ENCODE data around the gene CLMN.

Gene CLMN

GRCh38 chr14:95304342-95304741 is 15.4 kb downstream of the CLMN start:
- no peak for DNase-seq (ENCODE audit: low spot score)

GRCh38 chr14:95303552-95303951 is 16.2 kb downstream of the CLMN start:
- no peak for DNase-seq (ENCODE audit: low spot score)

DNA sequence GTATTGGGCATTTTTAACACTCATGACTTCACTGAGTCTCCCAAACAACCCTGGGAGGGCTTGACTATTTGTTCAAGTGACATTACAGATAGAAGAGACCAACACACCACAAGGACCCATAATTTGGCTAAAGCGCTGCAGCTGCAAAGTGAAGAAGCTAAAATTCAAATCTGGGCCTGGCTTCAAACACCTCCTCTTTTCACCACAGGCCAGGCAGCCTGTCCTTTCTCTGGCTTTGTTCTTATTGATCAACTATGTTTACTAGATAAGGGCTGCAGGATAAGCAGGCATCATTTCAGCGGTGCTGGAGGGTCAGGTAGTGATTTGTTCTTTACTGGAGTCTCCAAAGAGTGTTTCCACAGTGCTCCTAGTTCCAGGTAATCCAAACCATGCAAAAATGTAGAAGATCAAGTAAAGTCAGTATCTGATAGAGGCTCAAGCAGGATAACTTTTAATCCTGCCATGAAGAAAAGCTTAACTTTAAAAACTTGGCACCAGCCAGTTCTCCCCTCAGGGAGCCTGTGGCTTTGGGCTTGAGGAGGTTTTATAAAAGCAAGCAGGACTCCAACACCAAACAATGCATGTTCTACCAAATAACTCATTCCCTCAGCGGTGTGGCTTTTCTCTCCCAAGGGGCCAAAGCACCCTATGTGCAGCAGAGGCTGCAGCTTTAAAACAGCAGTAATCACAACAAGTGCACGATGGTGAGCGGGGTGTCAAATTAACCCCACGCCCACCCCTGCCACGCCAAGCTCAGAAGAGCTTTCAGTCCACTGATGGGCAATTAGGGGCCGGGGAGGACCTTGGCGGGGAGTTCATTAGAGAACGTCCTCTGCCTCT is 16.8 kb downstream of the CLMN start:
- DNase-seq (ENCODE audit: low spot score) = no peak

DNA sequence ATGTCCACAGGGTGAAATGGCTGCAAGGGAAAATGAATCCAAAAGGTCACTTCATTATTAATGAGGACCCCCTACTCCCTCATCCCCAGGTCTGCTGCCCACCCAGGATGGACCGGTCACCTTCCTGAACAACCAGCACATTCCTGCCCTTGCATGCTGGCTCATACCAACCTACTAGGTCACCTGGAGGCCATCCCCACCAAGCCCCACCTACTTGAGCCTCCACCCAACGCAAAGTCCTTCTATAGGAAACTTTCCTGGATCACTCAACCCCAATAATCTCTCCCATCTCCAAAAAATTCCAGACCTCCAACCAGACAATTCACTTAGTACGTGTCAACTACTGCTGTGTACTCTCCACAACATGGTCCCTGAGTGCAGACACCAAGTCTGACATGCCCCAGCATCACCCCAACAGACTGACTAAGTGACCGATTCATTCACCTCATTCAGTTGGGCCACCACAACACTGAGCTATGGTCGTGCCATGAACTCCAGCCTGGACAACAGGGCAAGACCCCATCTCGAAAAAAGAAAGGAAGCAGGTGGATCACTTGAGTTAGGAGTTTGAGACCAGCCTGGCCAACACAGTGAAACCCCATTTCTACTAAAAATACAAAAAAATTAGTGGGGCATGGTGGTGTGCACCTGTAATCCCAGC is 18.1 kb downstream of the CLMN start:
- DNase-seq (ENCODE audit: low spot score) = no peak

GRCh38 chr14:95300697-95301526 is 18.8 kb downstream of the CLMN start:
- no peak for DNase-seq (ENCODE audit: low spot score)

DNA sequence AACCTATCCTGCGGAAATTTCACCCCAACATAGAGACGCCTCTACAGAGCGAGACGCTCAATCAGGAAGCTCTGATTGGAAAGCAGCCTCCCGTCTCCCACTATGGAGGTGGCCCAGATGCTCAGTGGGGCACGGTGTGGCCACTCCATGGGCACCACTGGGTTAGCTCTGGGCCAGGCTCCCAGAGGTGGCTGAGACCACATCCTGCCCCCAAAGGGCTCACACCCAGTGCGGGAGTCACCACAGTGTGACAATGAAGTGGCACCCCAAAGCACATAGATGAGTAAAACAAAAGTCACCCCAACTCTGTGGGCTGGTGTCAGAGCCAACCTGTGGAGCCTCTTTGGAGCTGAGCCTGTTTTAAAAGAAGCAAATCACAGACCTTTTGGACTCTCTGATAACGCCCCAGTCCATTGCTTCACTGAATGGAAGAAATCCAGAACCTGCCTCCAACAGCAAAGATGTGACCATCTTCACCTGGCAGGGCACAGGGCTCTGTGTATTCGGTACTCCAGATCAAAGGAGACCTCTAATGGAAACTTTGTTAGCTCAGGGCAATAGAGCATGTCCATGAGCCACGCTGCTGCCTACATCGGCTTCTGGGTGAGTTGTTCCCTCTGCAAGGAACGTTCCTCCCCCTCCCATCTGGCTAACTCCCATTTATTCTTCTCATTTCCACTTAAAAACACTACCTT is 19.6 kb downstream of the CLMN start:
- no peak for DNase-seq (ENCODE audit: low spot score)

- DNase-seq (ENCODE audit: low spot score) = no peak
These were observed 20.4 kb downstream of the CLMN start for GRCh38 chr14:95299271-95299670.

DNA sequence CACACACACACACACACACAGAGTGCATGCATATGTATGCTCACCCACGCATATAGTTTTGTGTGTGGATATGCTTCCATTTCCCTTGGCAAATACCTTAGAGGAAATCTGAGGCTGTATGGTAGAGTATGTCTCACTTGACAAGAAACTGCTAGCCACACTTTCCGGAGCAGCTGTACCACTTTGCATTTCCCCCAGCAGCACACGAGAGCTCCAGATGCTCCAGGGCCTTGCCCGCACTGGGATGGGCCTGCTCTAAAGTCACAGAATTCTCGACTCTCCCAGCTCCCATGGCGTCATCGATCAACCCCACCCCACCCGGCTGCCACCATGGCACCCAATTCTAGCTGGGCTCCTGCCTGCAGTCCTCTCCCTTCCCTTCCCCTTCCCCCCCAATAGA is 21.9 kb downstream of the CLMN start:
- DNase-seq (ENCODE audit: low spot score) = no peak

DNA sequence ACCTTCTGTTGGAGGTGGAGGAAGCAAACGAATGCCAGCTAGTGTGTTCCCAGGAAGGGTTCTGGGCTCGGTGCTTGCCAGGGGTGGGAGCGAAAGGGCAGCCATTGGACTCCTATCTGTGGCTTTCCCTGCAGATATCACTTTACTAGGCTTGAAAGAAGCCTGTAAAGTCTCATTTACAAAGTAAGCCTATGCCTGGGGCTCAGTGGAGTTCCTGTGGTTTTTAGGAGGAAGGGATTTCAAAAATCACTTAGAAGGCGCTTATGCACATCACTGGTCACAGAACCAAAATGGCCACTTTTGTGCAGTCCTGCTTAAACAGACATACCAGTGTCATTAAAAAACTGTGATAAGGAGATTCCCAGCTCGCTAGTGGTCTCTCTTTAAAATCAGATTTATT is 22.7 kb downstream of the CLMN start:
- no peak for DNase-seq (ENCODE audit: low spot score)

DNA sequence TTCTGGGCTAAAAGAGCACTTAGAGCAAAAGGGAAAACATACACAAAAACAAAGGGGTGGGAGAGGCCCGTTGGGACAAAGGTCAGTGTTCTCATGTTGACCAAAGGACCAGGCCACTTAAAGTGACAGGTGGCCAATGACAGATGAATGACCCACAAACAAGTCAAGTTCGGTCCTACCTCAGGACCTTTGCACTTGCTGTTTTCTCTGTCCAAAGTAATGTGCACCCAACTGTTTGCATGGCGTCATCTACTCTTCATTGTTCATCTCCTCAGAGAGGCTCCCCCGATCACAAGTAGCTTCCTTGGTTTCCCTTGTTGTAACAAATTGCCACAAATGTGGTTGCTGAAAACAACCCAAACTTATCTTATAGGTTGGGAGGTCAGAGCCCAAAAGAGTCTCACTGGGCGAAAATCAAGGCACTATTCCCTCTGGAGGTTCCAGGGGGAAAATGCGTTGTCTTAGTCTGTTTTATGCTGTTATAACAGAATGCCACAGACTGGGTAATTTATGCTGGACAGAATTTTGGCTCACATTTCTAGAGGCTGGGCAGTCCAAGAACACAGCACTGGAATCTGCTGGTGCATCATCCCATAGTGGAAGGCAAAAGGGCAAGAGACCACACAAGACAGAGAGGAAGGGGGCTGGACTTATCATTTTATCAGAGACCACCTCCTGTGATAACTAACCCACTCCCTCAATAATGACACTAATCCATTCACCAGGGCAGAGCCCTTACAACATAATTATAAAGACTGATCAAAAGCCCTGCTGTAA is 23.9 kb downstream of the CLMN start:
- DNase-seq (ENCODE audit: low spot score) = no peak

DNA sequence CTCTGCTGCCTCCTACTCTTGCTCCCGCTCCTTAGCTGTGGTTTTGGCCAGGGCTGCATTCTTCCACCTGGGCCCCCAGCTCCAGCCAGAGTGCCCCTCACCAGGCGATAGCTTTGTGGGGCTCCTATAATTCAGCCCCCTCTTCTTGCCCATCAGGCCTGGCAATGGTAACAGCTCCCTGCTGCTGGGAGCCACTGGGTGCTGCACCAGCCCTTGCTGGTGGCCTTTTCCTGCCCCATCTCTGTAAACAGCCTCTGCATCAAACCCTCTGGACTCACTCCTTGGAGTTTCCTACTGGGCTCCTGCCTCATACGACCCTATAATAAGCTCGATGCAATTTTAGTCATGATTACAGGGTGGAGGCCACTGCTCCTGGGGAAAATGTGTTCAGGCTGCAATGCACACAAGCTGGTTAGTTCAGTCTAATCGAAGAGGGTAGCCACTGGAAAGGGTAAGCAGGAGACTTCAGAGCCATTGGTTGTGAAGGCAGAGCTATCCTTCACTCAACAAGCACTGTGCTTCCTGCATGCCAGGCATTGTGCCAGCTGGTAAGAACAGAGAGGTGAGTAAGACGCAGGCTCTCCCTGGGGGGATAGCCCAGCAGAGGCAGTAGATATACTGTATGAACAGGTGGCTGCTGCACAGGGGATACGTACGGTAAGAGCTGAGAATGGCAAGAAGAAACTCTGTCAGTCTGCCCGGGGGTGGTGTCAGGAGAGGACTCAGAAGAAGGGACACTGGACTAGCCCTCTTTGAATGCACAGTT is 24.7 kb downstream of the CLMN start:
- DNase-seq (ENCODE audit: low spot score) = no peak

DNA sequence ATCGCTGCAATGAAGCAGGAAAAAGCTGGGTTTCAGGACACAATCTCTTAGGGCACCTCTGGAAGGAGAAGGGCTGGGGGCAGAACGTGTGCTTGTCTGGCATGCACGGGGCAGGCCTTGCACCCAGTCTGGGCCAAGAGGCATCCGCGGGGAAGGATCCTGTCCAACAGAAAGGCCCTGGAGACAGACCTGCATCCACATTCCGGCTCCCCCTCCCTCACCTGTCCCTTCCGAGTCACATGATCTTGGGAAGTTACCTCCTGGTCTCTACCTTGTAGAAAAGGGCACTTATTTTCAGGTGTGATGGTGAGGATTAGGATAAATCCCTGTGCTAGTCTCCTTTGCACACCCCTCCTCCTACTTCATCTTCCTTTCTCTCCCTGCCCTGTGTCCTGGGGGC is 25.4 kb downstream of the CLMN start:
- no peak for DNase-seq (ENCODE audit: low spot score)

- no peak for DNase-seq (ENCODE audit: low spot score)
These were observed 26.3 kb downstream of the CLMN start for GRCh38 chr14:95293449-95293848.

GRCh38 chr14:95292660-95293425 is 26.9 kb downstream of the CLMN start:
- DNase-seq (ENCODE audit: low spot score) = no peak

DNA sequence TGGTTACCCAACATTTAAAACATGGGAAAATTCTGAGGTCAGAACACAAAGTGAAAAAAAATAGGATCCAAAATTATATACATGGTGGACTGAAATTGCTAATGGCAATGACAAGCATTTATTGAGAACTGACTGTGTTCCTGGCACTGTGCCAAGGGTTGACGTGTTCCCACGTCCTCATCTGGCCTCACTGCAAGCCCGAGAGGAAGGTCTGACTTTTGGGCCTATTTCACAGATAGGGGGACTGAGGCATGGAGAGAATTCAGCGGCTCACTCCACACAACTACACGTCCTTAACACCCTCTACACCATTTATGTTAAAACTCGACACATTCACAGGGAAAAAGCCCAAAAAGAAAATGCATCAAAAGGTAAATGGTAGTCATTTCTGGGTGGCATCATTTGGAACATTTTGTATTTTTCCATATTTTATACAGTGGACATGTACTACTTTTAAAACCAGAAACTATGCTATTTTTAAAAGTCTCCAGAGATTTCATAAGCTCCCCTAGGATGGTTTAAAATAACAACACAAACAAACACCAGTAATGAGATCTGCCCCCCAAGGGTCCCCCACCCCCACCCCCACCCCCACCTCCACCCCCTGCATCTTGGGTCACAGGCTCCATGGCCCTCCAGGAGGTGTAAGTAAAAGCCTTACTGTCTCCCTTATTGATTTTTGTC is 27.7 kb downstream of the CLMN start:
- DNase-seq (ENCODE audit: low spot score) = no peak

GRCh38 chr14:95290871-95291431 is 28.8 kb downstream of the CLMN start:
- DNase-seq (ENCODE audit: low spot score) = peak; percentile 70

DNA sequence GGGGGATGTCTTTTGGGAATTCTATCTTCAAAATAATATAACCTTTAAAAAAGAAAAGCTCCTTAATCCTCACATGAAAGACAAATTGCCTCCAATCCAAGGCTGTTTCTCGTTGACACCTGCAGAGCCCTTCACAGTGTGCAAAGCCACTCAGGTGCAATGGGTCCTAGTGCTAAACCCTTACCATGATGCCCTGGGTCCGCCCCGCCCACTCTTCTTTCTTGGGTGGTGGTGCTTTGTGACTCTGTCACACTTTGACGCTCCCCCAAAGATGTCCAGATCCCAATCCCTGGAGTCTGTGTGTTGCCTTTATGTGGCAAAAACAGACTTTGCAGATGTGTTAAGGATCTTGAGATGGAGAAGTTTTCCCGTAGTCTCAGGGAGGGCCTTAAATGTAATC is 29.7 kb downstream of the CLMN start:
- DNase-seq (ENCODE audit: low spot score) = no peak

- DNase-seq (ENCODE audit: low spot score) = no peak
These were observed 30.2 kb downstream of the CLMN start for GRCh38 chr14:95289323-95290010.
